GM12872 (cell line): Measurements from ENCODE around the gene EGR4.

Source experiments
- CTCF ChIP-seq: IDR thresholded peaks from 3 replicates; pipeline ENCODE4 v1.5.1; 2011; ENCODE audit warnings: low read depth, mild to moderate bottlenecking, low read length, moderate library complexity; ENCODE audit not compliant: insufficient read depth

EGR4 gene

GRCh38 chr2:73293534-73294171 lies at the start of gene EGR4:
Gene EGR4 (minus strand): TSS chr2:73293548. CDS start chr2:73293317, 231 bp downstream.
- 0 out of 3 replicates have a peak, but pooled peaks have one; percentile 9 for TF ChIP-seq CTCF

- no peak for TF ChIP-seq CTCF
Observed at GRCh38 chr2:73341039-73341438, 47.7 kb upstream of the EGR4 start.

- TF ChIP-seq CTCF: no peak
Observed at GRCh38 chr2:73339201-73339600, 45.9 kb upstream of the EGR4 start.

GRCh38 chr2:73337828-73338227 lies 44.5 kb upstream of the EGR4 start:
- no peak for TF ChIP-seq CTCF

- no peak for TF ChIP-seq CTCF
Observed at GRCh38 chr2:73334620-73335019, 41.3 kb upstream of the EGR4 start.

- no peak for TF ChIP-seq CTCF
Observed at GRCh38 chr2:73334045-73334444, 40.7 kb upstream of the EGR4 start.

GRCh38 chr2:73333564-73333963 lies 40.2 kb upstream of the EGR4 start:
- no peak for TF ChIP-seq CTCF
